Measurements from ENCODE around the gene GOLPH3.
"Not testable (repeated sequence)": the region's sequence is repeated elsewhere in the genome, so short reads cannot be mapped to it uniquely, and the experiment has no call there.

The GOLPH3 gene

GRCh38 chr5:32174011-32174870 lies at the start of gene GOLPH3:
GOLPH3 (minus strand) TSS chr5:32174319; CDS start chr5:32174034, 285 bp downstream.
- peak; percentile 98 for DNase-seq

- no peak for DNase-seq
These were observed 48.8 kb upstream of the GOLPH3 start for GRCh38 chr5:32222723-32223470.

GRCh38 chr5:32217886-32218396 lies 43.8 kb upstream of the GOLPH3 start:
- DNase-seq = no peak

- not testable (repeated sequence) for DNase-seq
These were observed 40.2 kb upstream of the GOLPH3 start for GRCh38 chr5:32214344-32214743.

GRCh38 chr5:32210151-32210550 lies 36.0 kb upstream of the GOLPH3 start:
- no peak for DNase-seq

GRCh38 chr5:32208837-32209236 lies 34.7 kb upstream of the GOLPH3 start:
- DNase-seq = not testable (repeated sequence)

- no peak for DNase-seq
These were observed 33.2 kb upstream of the GOLPH3 start for GRCh38 chr5:32207355-32207634.

GRCh38 chr5:32206509-32207354 lies 32.6 kb upstream of the GOLPH3 start:
- DNase-seq = no peak

GRCh38 chr5:32206053-32206452 lies 31.9 kb upstream of the GOLPH3 start:
- no peak for DNase-seq

- DNase-seq = no peak
These were observed 28.3 kb upstream of the GOLPH3 start for GRCh38 chr5:32202394-32202793.

- DNase-seq = no peak
These were observed 27.1 kb upstream of the GOLPH3 start for GRCh38 chr5:32201122-32201753.

- DNase-seq = no peak
These were observed 22.9 kb upstream of the GOLPH3 start for GRCh38 chr5:32197032-32197431.

- no peak for DNase-seq
These were observed 21.1 kb upstream of the GOLPH3 start for GRCh38 chr5:32195265-32195664.

GRCh38 chr5:32193591-32193990 lies 19.5 kb upstream of the GOLPH3 start:
- DNase-seq = no peak

- no peak for DNase-seq
These were observed 16.0 kb upstream of the GOLPH3 start for GRCh38 chr5:32190095-32190494.

GRCh38 chr5:32187675-32188074 lies 13.6 kb upstream of the GOLPH3 start:
- no peak for DNase-seq

GRCh38 chr5:32182463-32183063 lies 8.4 kb upstream of the GOLPH3 start:
- no peak for DNase-seq

GRCh38 chr5:32173267-32174010 lies 680 bp downstream of the GOLPH3 start:
- peak; percentile 63 for DNase-seq

GRCh38 chr5:32172923-32173266 lies 1.2 kb downstream of the GOLPH3 start:
- no peak for DNase-seq

GRCh38 chr5:32172186-32172911 lies 1.8 kb downstream of the GOLPH3 start:
- DNase-seq = not testable (repeated sequence)

All from 8988T (cell line).